HepG2 (cell line): ENCODE results near the gene TYW1B. TPM values are rescaled to one million over a fixed set of nuclear protein-coding genes. Genes with fewer than 3 reads are reported as not detected.
"Not testable (repeated sequence)": the region's sequence is repeated elsewhere in the genome, so short reads cannot be mapped to it uniquely, and the experiment has no call there.

Experiments used
- ATAC-seq: fragments of 200-7000 bp; cut with Tn5 transposase; 3 replicates; pipeline ENCODE4 v1.9.1; 2020; ENCODE audit warnings: mild to moderate bottlenecking, moderate library complexity
- BruUV-seq: library from RNA; stranded (reverse); fragments of 400-500 nt; replicated peaks from 2 replicates; lab custom pipeline; 2021; lab: Mats Ljungman, UMichigan
- CTCF ChIA-PET: fragments of 300-600 bp; formaldehyde crosslinking; extraction: SDS; loops from one replicate; lab custom pipeline; 2021; ENCODE audit warnings: low total read pairs, inconsistent platforms, low intra/inter-chr PET ratio; lab: Yijun Ruan, JAX
- POLR2A ChIA-PET: fragments of 350-600 bp; sonication (Branson Sonifier 250); formaldehyde crosslinking; loops from one replicate; lab custom pipeline; 2020; ENCODE audit warnings: antibody characterized with exemption, inconsistent platforms; lab: Yijun Ruan, JAX
- DNase-seq: peaks from one replicate; pipeline ENCODE4 v3.0.0-alpha.2; 2015; ENCODE audit warnings: low spot score
- FAIRE-seq: peaks from 3 replicates; lab custom pipeline; 2011; peaks lifted over from hg19 to GRCh38; lab: Jason Lieb, UNC
- H2AFZ ChIP-seq: one replicate; pipeline ENCODE4 v1.6.1; 2011; ENCODE audit warnings: low read length, inconsistent platforms
- H3K27ac ChIP-seq: fragments of 300-600 bp; 3 replicates; pipeline ENCODE4 v1.8.0; 2011; ENCODE audit warnings: mixed run types, mild to moderate bottlenecking, mixed read lengths, low read length, inconsistent platforms; ENCODE audit not compliant: insufficient read depth; ENCODE audit errors: extremely low read length
- H3K27me3 ChIP-seq, 2 experiments: fragments of 200-600 bp in 1 of 2; 2 replicates in 1 of 2; 3 replicates in 1 of 2; pipeline versions ENCODE4 v1.6.0 to v1.8.0; 2011; ENCODE audit warnings: low read length in 2 of 2, mild to moderate bottlenecking in 2 of 2, moderate library complexity in 2 of 2, inconsistent platforms in 1 of 2; ENCODE audit not compliant: insufficient read depth in 2 of 2, control insufficient read depth in 1 of 2
- H3K36me3 ChIP-seq, 2 experiments: fragments of 200-600 bp in 1 of 2; replicated peaks in 1 of 2; 2 replicates in 1 of 2; 3 replicates in 1 of 2; pipeline versions ENCODE4 v1.5.1 to v1.8.0; 2011; ENCODE audit warnings: low read length in 2 of 2, inconsistent platforms in 1 of 2; ENCODE audit not compliant: insufficient read depth in 2 of 2, control insufficient read depth in 1 of 2
- H3K4me1 ChIP-seq: 2 replicates; pipeline ENCODE4 v1.5.1; 2012; ENCODE audit warnings: low read length, inconsistent platforms; ENCODE audit not compliant: insufficient read depth
- H3K4me2 ChIP-seq: 2 replicates; pipeline ENCODE4 v1.6.0; 2011; ENCODE audit warnings: low read depth, low read length, inconsistent platforms
- H3K4me3 ChIP-seq, 3 experiments: fragments of 200-600 bp in 1 of 3; sonication (generic), shearing (Covaris generic) in 1 of 3; replicated peaks in 1 of 3; 2 replicates each; pipeline ENCODE4 v1.5.1; 2011 to 2016; ENCODE audit warnings: low read length in 3 of 3, inconsistent platforms in 2 of 3, low read depth in 2 of 3, mild to moderate bottlenecking in 2 of 3, control low read depth in 1 of 3, mixed read lengths in 1 of 3; ENCODE audit not compliant: insufficient read depth in 1 of 3
- H3K79me2 ChIP-seq: one replicate; pipeline ENCODE4 v1.6.1; 2011; ENCODE audit warnings: low read length, inconsistent platforms; ENCODE audit not compliant: insufficient read depth
- H3K9ac ChIP-seq: 2 replicates; pipeline ENCODE4 v1.6.0; 2011; ENCODE audit warnings: mild to moderate bottlenecking, low read depth, low read length, inconsistent platforms; ENCODE audit not compliant: insufficient read depth
- H3K9me3 ChIP-seq: 2 replicates; pipeline ENCODE4 v1.5.1; 2012; ENCODE audit warnings: mild to moderate bottlenecking, low read length
- H4K20me1 ChIP-seq: 2 replicates; pipeline ENCODE4 v1.6.0; 2011; ENCODE audit warnings: inconsistent platforms, mild to moderate bottlenecking, low read length, moderate library complexity; ENCODE audit not compliant: insufficient read depth
- WGBS: methylation state at CpG from one replicate; pipeline ENCODE4 v1.1.6; 2017; ENCODE audit warnings: low lambda C conversion rate; 5-methylcytosine and 5-hydroxymethylcytosine counted together
- in situ Hi-C: cut with HindIII; loops from 2 replicates; pipeline ENCODE4 v1.10.0; 2017; ENCODE audit warnings: low pct_unique_long_range_greater_than_20kb; ENCODE audit not compliant: extremely low pct_ligation_motif_present
- intact Hi-C: fragments of 100-400 bp; cut with micrococcal nuclease; formaldehyde crosslinking; loops from one replicate; pipeline ENCODE4 v1.10.0; 2022; ENCODE audit not compliant: unreplicated experiment
- polyA plus RNA-seq, 8 experiments: library from polyadenylated mRNA; depleted of rRNA in 3 of 8; stranded (reverse) in 7 of 8; unstranded in 1 of 8; fragments of >200 nt; fragmentation: Illumina TruSeq in 4 of 8; extraction: Trizol in 4 of 8; gene quantifications; 2 replicates each; pipeline versions ENCODE4 v1.2.1 to v1.2.3, GENCODE V29; 2011 to 2016; ENCODE audit warnings: low read depth in 4 of 8, missing spikeins in 1 of 8, mixed read lengths in 1 of 8; ENCODE audit not compliant: insufficient read depth in 1 of 8
- total RNA-seq, 5 experiments: library from RNA; depleted of rRNA; stranded (reverse); fragments of >200 nt; fragmentation: Illumina TruSeq; extraction: Trizol; gene quantifications; 2 replicates each; pipeline ENCODE4 v1.2.3, GENCODE V29; 2016; ENCODE audit warnings: low read depth in 1 of 5

The TYW1B gene
- total and polyA plus RNA-seq, 2 of the 13 experiments (the other 11 are each of a cell fraction or from before 2014, with no cell fraction given) = 2.0 to 5.5 TPM

- H2AFZ ChIP-seq, H3K79me2 ChIP-seq, POLR2A ChIA-PET, H3K9ac ChIP-seq, H3K9me3 ChIP-seq, FAIRE-seq, H3K4me1 ChIP-seq, H3K27me3 ChIP-seq, H3K27ac ChIP-seq, H3K4me3 ChIP-seq, H3K36me3 ChIP-seq, in situ Hi-C loops, intact Hi-C loops, CTCF ChIA-PET, H4K20me1 ChIP-seq, ATAC-seq, BruUV-seq, H3K4me2 ChIP-seq, DNase-seq: not testable (repeated sequence)
- WGBS = 94% methylated on average over 10 of the region's 10 CpGs
These were observed 9.2 kb downstream of the TYW1B start for GRCh38 chr7:72818663-72819361.

GRCh38 chr7:72817661-72818060 is 10.3 kb downstream of the TYW1B start:
- H2AFZ ChIP-seq, H3K36me3 ChIP-seq, H3K4me2 ChIP-seq, H3K4me3 ChIP-seq, BruUV-seq, H3K27me3 ChIP-seq, H3K9me3 ChIP-seq, in situ Hi-C loops, H4K20me1 ChIP-seq, CTCF ChIA-PET, FAIRE-seq, intact Hi-C loops, POLR2A ChIA-PET, H3K79me2 ChIP-seq, ATAC-seq, H3K9ac ChIP-seq, H3K27ac ChIP-seq, H3K4me1 ChIP-seq: not testable (repeated sequence)
- peak; percentile 12 for DNase-seq
- WGBS = 100% methylated on average over 1 of the region's 1 CpG

- CTCF ChIA-PET, H3K9ac ChIP-seq, in situ Hi-C loops, H3K9me3 ChIP-seq, H2AFZ ChIP-seq, H3K27me3 ChIP-seq, FAIRE-seq, DNase-seq, H3K36me3 ChIP-seq, ATAC-seq, H4K20me1 ChIP-seq, H3K4me2 ChIP-seq, H3K79me2 ChIP-seq, POLR2A ChIA-PET, intact Hi-C loops, BruUV-seq, H3K4me3 ChIP-seq, H3K27ac ChIP-seq, H3K4me1 ChIP-seq: not testable (repeated sequence)
- WGBS = 86% methylated on average over 9 of the region's 9 CpGs
These were observed 11.4 kb downstream of the TYW1B start for GRCh38 chr7:72816370-72817157.

GRCh38 chr7:72810437-72810836 is 17.6 kb downstream of the TYW1B start:
- H3K27me3 ChIP-seq, H3K9me3 ChIP-seq, intact Hi-C loops, CTCF ChIA-PET, H2AFZ ChIP-seq, H4K20me1 ChIP-seq, DNase-seq, H3K9ac ChIP-seq, H3K4me2 ChIP-seq, BruUV-seq, H3K79me2 ChIP-seq, H3K4me1 ChIP-seq, H3K4me3 ChIP-seq, in situ Hi-C loops, FAIRE-seq, ATAC-seq, POLR2A ChIA-PET, H3K36me3 ChIP-seq, H3K27ac ChIP-seq: not testable (repeated sequence)
- 95% methylated on average over 7 of the region's 7 CpGs for WGBS
